CD4-positive, alpha-beta T cell (primary cell): ENCODE data around the gene STK24. TPM values are rescaled to one million over a fixed set of nuclear protein-coding genes. Genes with fewer than 3 reads are reported as not detected.

ENCODE experiments used
- ATAC-seq: fragments of 200-7000 bp; cut with Tn5 transposase; one replicate; pipeline ENCODE4 v1.10.0; 2022; ENCODE audit warnings: mild to moderate bottlenecking; ENCODE audit not compliant: poor library complexity
- CTCF ChIA-PET: fragments of 350-600 bp; sonication (Branson Sonifier 250); formaldehyde crosslinking; loops from one replicate; lab custom pipeline; 2021; ENCODE audit warnings: antibody characterized with exemption, inconsistent platforms; lab: Charles Lee
- POLR2A ChIA-PET: fragments of 350-600 bp; sonication (Branson Sonifier 250); formaldehyde crosslinking; loops from one replicate; lab custom pipeline; 2021; ENCODE audit warnings: antibody characterized with exemption, inconsistent platforms; lab: Charles Lee
- DNase-seq, 14 experiments: peaks; one replicate each; pipeline ENCODE4 v3.0.0-alpha.2; 2013 to 2020; ENCODE audit warnings: mixed read lengths in 2 of 14
- H3K27ac ChIP-seq, 2 donors: one replicate each; pipeline versions ENCODE4 v1.5.1 to v1.7.0; 2013; ENCODE audit warnings: low read length in 2 of 2, low read depth in 1 of 2, mild to moderate bottlenecking in 1 of 2
- H3K27me3 ChIP-seq, 2 experiments: 1 replicate in 1 of 2; 2 replicates in 1 of 2; pipeline versions ENCODE4 v1.6.1 to v1.7.0; 2013; ENCODE audit warnings: low read length in 2 of 2, control low read depth in 1 of 2, mild to moderate bottlenecking in 1 of 2, moderate library complexity in 1 of 2; ENCODE audit not compliant: insufficient read depth in 2 of 2, control insufficient read depth in 1 of 2
- H3K36me3 ChIP-seq: one replicate; pipeline ENCODE4 v1.6.1; 2013; ENCODE audit warnings: low read length, control low read depth; ENCODE audit not compliant: insufficient read depth
- H3K4me1 ChIP-seq: one replicate; pipeline ENCODE4 v1.6.1; 2013; ENCODE audit warnings: low read length, control low read depth; ENCODE audit not compliant: insufficient read depth
- H3K4me3 ChIP-seq: one replicate; pipeline ENCODE4 v1.5.1; 2013; ENCODE audit warnings: mild to moderate bottlenecking, low read length, moderate library complexity
- H3K9me3 ChIP-seq, 2 experiments: 1 replicate in 1 of 2; 2 replicates in 1 of 2; pipeline versions ENCODE4 v1.6.1 to v1.7.0; 2013; ENCODE audit warnings: low read length in 2 of 2, mild to moderate bottlenecking in 2 of 2, control low read depth in 1 of 2, moderate library complexity in 1 of 2; ENCODE audit not compliant: control insufficient read depth in 1 of 2, insufficient read depth in 1 of 2
- H3K27ac Mint-ChIP-seq: one replicate; pipeline ENCODE4 v1.8.0; 2020; ENCODE audit warnings: mixed read lengths
- H3K27me3 Mint-ChIP-seq: one replicate; pipeline ENCODE4 v1.8.0; 2021; ENCODE audit warnings: mixed read lengths
- H3K36me3 Mint-ChIP-seq: one replicate; pipeline ENCODE4 v1.8.0; 2021; ENCODE audit warnings: low read depth, mixed read lengths
- H3K4me1 Mint-ChIP-seq: one replicate; pipeline ENCODE4 v1.8.0; 2021; ENCODE audit warnings: low read depth, mixed read lengths
- H3K4me3 Mint-ChIP-seq: one replicate; pipeline ENCODE4 v1.8.0; 2020; ENCODE audit warnings: mild to moderate bottlenecking, mixed read lengths
- H3K9me3 Mint-ChIP-seq: one replicate; pipeline ENCODE4 v1.8.0; 2020; ENCODE audit warnings: mixed read lengths
- intact Hi-C, 2 experiments: fragments of 100-400 bp; cut with DNase I in 1 of 2; cut with micrococcal nuclease in 1 of 2; formaldehyde crosslinking; loops; one replicate each; pipeline versions ENCODE4 v1.15.1 to v1.9.0; 2023 to 2025; cut with DNase I, micrococcal nuclease
- total RNA-seq, 174 experiments: library from RNA in 2 of 174; stranded (reverse) in 2 of 174; gene quantifications; one replicate each; pipeline ENCODE4 v1.2.3 and lab custom pipeline; 2021 to 2026
- TF ChIP-seq, protein P1 (sequence below): fragments of 200-600 bp; IDR thresholded peaks from one replicate; pipeline ENCODE4 v1.8.0; 2022; ENCODE audit warnings: antibody characterized with exemption, mild to moderate bottlenecking

The STK24 gene
- total RNA-seq, 2 experiments from 2014 or later, result 82.3 to 85.2 TPM

GRCh38 chr13:98490866-98491265 lies 86.0 kb downstream of the STK24 start:
- Histone ChIP-seq H3K27ac (no peak overlapping the region), H3K36me3 (peaks cover 25% of the 10 kb centered on the region), H3K9me3 (no peaks in the 10 kb centered on the region), H3K4me1 (peaks cover 56% of the 10 kb centered on the region), H3K27me3 (no peaks in the 10 kb centered on the region), H3K4me3 (no peak overlapping the region)
- H3K27ac Mint-ChIP-seq, result peak overlapping the region; percentile 60
- DNase-seq (no peak), ATAC-seq (no peak)
- TF ChIP-seq, protein P1, sequence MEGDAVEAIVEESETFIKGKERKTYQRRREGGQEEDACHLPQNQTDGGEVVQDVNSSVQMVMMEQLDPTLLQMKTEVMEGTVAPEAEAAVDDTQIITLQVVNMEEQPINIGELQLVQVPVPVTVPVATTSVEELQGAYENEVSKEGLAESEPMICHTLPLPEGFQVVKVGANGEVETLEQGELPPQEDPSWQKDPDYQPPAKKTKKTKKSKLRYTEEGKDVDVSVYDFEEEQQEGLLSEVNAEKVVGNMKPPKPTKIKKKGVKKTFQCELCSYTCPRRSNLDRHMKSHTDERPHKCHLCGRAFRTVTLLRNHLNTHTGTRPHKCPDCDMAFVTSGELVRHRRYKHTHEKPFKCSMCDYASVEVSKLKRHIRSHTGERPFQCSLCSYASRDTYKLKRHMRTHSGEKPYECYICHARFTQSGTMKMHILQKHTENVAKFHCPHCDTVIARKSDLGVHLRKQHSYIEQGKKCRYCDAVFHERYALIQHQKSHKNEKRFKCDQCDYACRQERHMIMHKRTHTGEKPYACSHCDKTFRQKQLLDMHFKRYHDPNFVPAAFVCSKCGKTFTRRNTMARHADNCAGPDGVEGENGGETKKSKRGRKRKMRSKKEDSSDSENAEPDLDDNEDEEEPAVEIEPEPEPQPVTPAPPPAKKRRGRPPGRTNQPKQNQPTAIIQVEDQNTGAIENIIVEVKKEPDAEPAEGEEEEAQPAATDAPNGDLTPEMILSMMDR, result no peak
- ChIA-PET CTCF (interaction anchor here (0.6 to 1.2 kb wide), 2 partner anchors 25 to 834 kb away, joined by 4 to 6 read pairs; no protein-coding TSS in a partner anchor), POLR2A (no interaction called here)
- H3K9me3 Mint-ChIP-seq, result no peaks in the 10 kb centered on the region
- H3K4me3 Mint-ChIP-seq, result no peak overlapping the region
- intact Hi-C loops, result no loop called here
- H3K36me3 Mint-ChIP-seq, result peaks cover 41% of the 10 kb centered on the region
- H3K4me1 Mint-ChIP-seq, result peaks cover 86% of the 10 kb centered on the region
- no peaks in the 10 kb centered on the region for H3K27me3 Mint-ChIP-seq

GRCh38 chr13:98490195-98490836 lies 86.6 kb downstream of the STK24 start:
- ChIA-PET CTCF (interaction anchor here (0.6 to 1.2 kb wide), 2 partner anchors 24 to 834 kb away, joined by 4 to 6 read pairs; no protein-coding TSS in a partner anchor), POLR2A (no interaction called here)
- no peak overlapping the region for H3K4me3 ChIP-seq
- ATAC-seq (no peak), DNase-seq (no peak)
- no peaks in the 10 kb centered on the region for H3K27me3 ChIP-seq
- peaks cover 60% of the 10 kb centered on the region for H3K4me1 ChIP-seq
- TF ChIP-seq, protein P1, result no peak
- Mint-ChIP-seq H3K36me3 (peaks cover 39% of the 10 kb centered on the region), H3K4me3 (no peak overlapping the region), H3K27ac (peak overlapping the region; percentile 60), H3K4me1 (peaks cover 90% of the 10 kb centered on the region), H3K9me3 (no peaks in the 10 kb centered on the region), H3K27me3 (no peaks in the 10 kb centered on the region)
- no peaks in the 10 kb centered on the region for H3K9me3 ChIP-seq
- intact Hi-C loops, result no loop called here
- peak overlapping the region in 1 of 2 donors; percentile 9 for H3K27ac ChIP-seq
- peaks cover 25% of the 10 kb centered on the region for H3K36me3 ChIP-seq

DNA sequence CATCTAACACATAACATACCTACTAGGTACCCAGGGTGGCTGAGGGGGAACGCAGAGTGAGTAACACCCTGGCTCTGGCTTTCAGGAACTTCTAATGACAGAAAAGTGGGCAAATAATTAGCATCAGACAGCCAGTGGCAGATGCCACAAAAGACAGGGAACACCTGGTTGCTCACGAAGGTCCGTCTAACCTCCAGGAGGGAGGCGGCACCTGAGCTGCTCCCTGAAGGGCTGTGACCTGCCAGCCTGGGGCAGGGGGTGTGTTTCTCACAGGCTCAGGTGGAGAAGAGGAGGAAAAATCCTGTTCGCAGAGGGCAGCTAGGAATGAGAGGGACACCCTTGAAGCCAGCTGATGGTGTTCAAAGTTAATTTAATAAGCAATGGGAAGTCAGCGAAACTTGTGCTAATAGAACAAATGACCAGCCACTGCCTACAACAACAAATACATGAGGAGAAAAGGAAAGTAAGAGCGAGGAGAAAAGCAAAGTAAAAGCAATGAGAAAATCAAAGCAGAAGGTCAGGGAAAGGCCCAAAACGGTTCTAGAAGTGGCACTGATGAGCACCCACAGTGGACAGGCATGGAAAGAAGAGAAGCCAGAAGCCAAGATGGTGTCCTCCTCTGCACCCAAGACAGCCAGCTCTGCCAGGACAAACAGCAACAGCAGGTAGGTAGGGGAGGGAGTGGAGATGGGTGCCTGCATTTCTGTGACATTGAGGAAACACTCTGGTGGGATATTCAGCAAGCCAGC lies 87.3 kb downstream of the STK24 start:
- Mint-ChIP-seq H3K36me3 (peaks cover 37% of the 10 kb centered on the region), H3K9me3 (no peaks in the 10 kb centered on the region), H3K4me1 (peaks cover 94% of the 10 kb centered on the region), H3K27me3 (no peaks in the 10 kb centered on the region), H3K4me3 (no peak overlapping the region), H3K27ac (peak overlapping the region; percentile 60)
- ATAC-seq (no peak), DNase-seq (no peak)
- Histone ChIP-seq H3K4me3 (no peak overlapping the region), H3K27me3 (no peaks in the 10 kb centered on the region), H3K4me1 (peaks cover 64% of the 10 kb centered on the region), H3K27ac (peak overlapping the region in 1 of 2 donors; percentile 9), H3K9me3 (no peaks in the 10 kb centered on the region), H3K36me3 (peaks cover 22% of the 10 kb centered on the region)
- TF ChIP-seq, protein P1, result no peak
- ChIA-PET CTCF (interaction anchor here (1.2 kb wide), 1 partner anchor 24 kb away, joined by 4 read pairs; no protein-coding TSS in a partner anchor), POLR2A (no interaction called here)
- intact Hi-C loops, result no loop called here
